ENCODE results near the gene HBS1L. TPM values are rescaled to one million over a fixed set of nuclear protein-coding genes. Genes with fewer than 3 reads are reported as not detected.

The HBS1L gene
- total and polyA plus RNA-seq, 9 donors = 38.0 to 62.7 (median 43.4) TPM

GRCh38 chr6:135092724-135093123 lies 38.1 kb upstream of the HBS1L start:
- no peak overlapping the region for H3K27ac ChIP-seq (ENCODE audit: low read length)
- H3K27me3 ChIP-seq (ENCODE audit: control insufficient read depth, insufficient read depth, low read length) = no peaks in the 10 kb centered on the region
- no peak for DNase-seq
- WGBS (ENCODE audit: insufficient coverage) = 90% methylated on average over 2 of the region's 3 CpGs
- no peaks in the 10 kb centered on the region for H3K9me3 ChIP-seq (replicated peaks; ENCODE audit: control insufficient read depth, low read depth, low read length)
- no peaks in the 10 kb centered on the region for H3K4me1 ChIP-seq (ENCODE audit: control insufficient read depth, insufficient read depth, low read length)
- no peak overlapping the region for H3K4me3 ChIP-seq (ENCODE audit: low read length)
- H3K36me3 ChIP-seq (ENCODE audit: control insufficient read depth, insufficient read depth, low read length) = no peaks in the 10 kb centered on the region

GRCh38 chr6:135090819-135091218 lies 36.2 kb upstream of the HBS1L start:
- H3K4me3 ChIP-seq (ENCODE audit: low read length) = no peak overlapping the region
- H3K9me3 ChIP-seq (replicated peaks; ENCODE audit: control insufficient read depth, low read depth, low read length) = no peaks in the 10 kb centered on the region

GRCh38 chr6:135089901-135090300 lies 35.3 kb upstream of the HBS1L start:
- Histone ChIP-seq H3K27ac (ENCODE audit: low read length) (no peak overlapping the region), H3K36me3 (ENCODE audit: control insufficient read depth, insufficient read depth, low read length) (no peaks in the 10 kb centered on the region), H3K9me3 (replicated peaks; ENCODE audit: control insufficient read depth, low read depth, low read length) (no peaks in the 10 kb centered on the region), H3K4me3 (ENCODE audit: low read length) (no peak overlapping the region), H3K4me1 (ENCODE audit: control insufficient read depth, insufficient read depth, low read length) (no peaks in the 10 kb centered on the region), H3K27me3 (ENCODE audit: control insufficient read depth, insufficient read depth, low read length) (no peaks in the 10 kb centered on the region)
- no peak for DNase-seq
- WGBS (ENCODE audit: insufficient coverage) = no CpG with 5 or more reads among the region's 4 CpGs

More at GRCh38 chr6:135090819-135091218, 36.2 kb upstream of the HBS1L start:
- H3K27ac ChIP-seq (ENCODE audit: low read length) = no peak overlapping the region
- WGBS (ENCODE audit: insufficient coverage) = 84% methylated on average over 2 of the region's 2 CpGs
- H3K4me1 ChIP-seq (ENCODE audit: control insufficient read depth, insufficient read depth, low read length) = no peaks in the 10 kb centered on the region
- H3K27me3 ChIP-seq (ENCODE audit: control insufficient read depth, insufficient read depth, low read length) = no peaks in the 10 kb centered on the region
- no peaks in the 10 kb centered on the region for H3K36me3 ChIP-seq (ENCODE audit: control insufficient read depth, insufficient read depth, low read length)
- no peak for DNase-seq

- H3K9me3 ChIP-seq (replicated peaks; ENCODE audit: control insufficient read depth, low read depth, low read length) = no peaks in the 10 kb centered on the region
- no peak for DNase-seq
- H3K27ac ChIP-seq (ENCODE audit: low read length) = no peak overlapping the region
- no peaks in the 10 kb centered on the region for H3K27me3 ChIP-seq (ENCODE audit: control insufficient read depth, insufficient read depth, low read length)
- H3K36me3 ChIP-seq (ENCODE audit: control insufficient read depth, insufficient read depth, low read length) = no peaks in the 10 kb centered on the region
- H3K4me3 ChIP-seq (ENCODE audit: low read length) = no peak overlapping the region
- H3K4me1 ChIP-seq (ENCODE audit: control insufficient read depth, insufficient read depth, low read length) = no peaks in the 10 kb centered on the region
- no CpG with 5 or more reads among the region's 3 CpGs for WGBS (ENCODE audit: insufficient coverage)
Measured at GRCh38 chr6:135088818-135089809, 34.5 kb upstream of the HBS1L start.

GRCh38 chr6:135088281-135088680 lies 33.7 kb upstream of the HBS1L start:
- no peaks in the 10 kb centered on the region for H3K9me3 ChIP-seq (replicated peaks; ENCODE audit: control insufficient read depth, low read depth, low read length)
- no peak for DNase-seq
- H3K4me3 ChIP-seq (ENCODE audit: low read length) = no peak overlapping the region
- 86% methylated on average over 1 of the region's 1 CpG for WGBS (ENCODE audit: insufficient coverage)
- H3K27ac ChIP-seq (ENCODE audit: low read length) = no peak overlapping the region
- no peaks in the 10 kb centered on the region for H3K4me1 ChIP-seq (ENCODE audit: control insufficient read depth, insufficient read depth, low read length)
- H3K27me3 ChIP-seq (ENCODE audit: control insufficient read depth, insufficient read depth, low read length) = no peaks in the 10 kb centered on the region
- H3K36me3 ChIP-seq (ENCODE audit: control insufficient read depth, insufficient read depth, low read length) = no peaks in the 10 kb centered on the region

GRCh38 chr6:135087803-135088202 lies 33.2 kb upstream of the HBS1L start:
- Histone ChIP-seq H3K36me3 (ENCODE audit: control insufficient read depth, insufficient read depth, low read length) (no peaks in the 10 kb centered on the region), H3K4me1 (ENCODE audit: control insufficient read depth, insufficient read depth, low read length) (no peaks in the 10 kb centered on the region), H3K9me3 (replicated peaks; ENCODE audit: control insufficient read depth, low read depth, low read length) (no peaks in the 10 kb centered on the region), H3K27ac (ENCODE audit: low read length) (no peak overlapping the region), H3K27me3 (ENCODE audit: control insufficient read depth, insufficient read depth, low read length) (no peaks in the 10 kb centered on the region), H3K4me3 (ENCODE audit: low read length) (no peak overlapping the region)
- DNase-seq = no peak
- no CpG with 5 or more reads among the region's 5 CpGs for WGBS (ENCODE audit: insufficient coverage)

GRCh38 chr6:135087403-135087802 lies 32.8 kb upstream of the HBS1L start:
- no peaks in the 10 kb centered on the region for H3K36me3 ChIP-seq (ENCODE audit: control insufficient read depth, insufficient read depth, low read length)
- no CpG with 5 or more reads among the region's 3 CpGs for WGBS (ENCODE audit: insufficient coverage)
- no peak for DNase-seq

GRCh38 chr6:135086414-135086764 lies 31.8 kb upstream of the HBS1L start:
- Histone ChIP-seq H3K9me3 (replicated peaks; ENCODE audit: control insufficient read depth, low read depth, low read length) (no peaks in the 10 kb centered on the region), H3K36me3 (ENCODE audit: control insufficient read depth, insufficient read depth, low read length) (no peaks in the 10 kb centered on the region), H3K27me3 (ENCODE audit: control insufficient read depth, insufficient read depth, low read length) (no peaks in the 10 kb centered on the region), H3K4me3 (ENCODE audit: low read length) (no peak overlapping the region), H3K27ac (ENCODE audit: low read length) (no peak overlapping the region), H3K4me1 (ENCODE audit: control insufficient read depth, insufficient read depth, low read length) (no peaks in the 10 kb centered on the region)
- no peak for DNase-seq
- no CpG with 5 or more reads among the region's 5 CpGs for WGBS (ENCODE audit: insufficient coverage)

More at GRCh38 chr6:135087403-135087802, 32.8 kb upstream of the HBS1L start:
- no peaks in the 10 kb centered on the region for H3K27me3 ChIP-seq (ENCODE audit: control insufficient read depth, insufficient read depth, low read length)
- no peak overlapping the region for H3K4me3 ChIP-seq (ENCODE audit: low read length)
- H3K27ac ChIP-seq (ENCODE audit: low read length) = no peak overlapping the region
- no peaks in the 10 kb centered on the region for H3K4me1 ChIP-seq (ENCODE audit: control insufficient read depth, insufficient read depth, low read length)
- no peaks in the 10 kb centered on the region for H3K9me3 ChIP-seq (replicated peaks; ENCODE audit: control insufficient read depth, low read depth, low read length)

GRCh38 chr6:135085700-135086413 lies 31.2 kb upstream of the HBS1L start:
- no CpG with 5 or more reads among the region's 1 CpG for WGBS (ENCODE audit: insufficient coverage)
- no peaks in the 10 kb centered on the region for H3K36me3 ChIP-seq (ENCODE audit: control insufficient read depth, insufficient read depth, low read length)
- DNase-seq = no peak
- no peaks in the 10 kb centered on the region for H3K9me3 ChIP-seq (replicated peaks; ENCODE audit: control insufficient read depth, low read depth, low read length)
- no peaks in the 10 kb centered on the region for H3K27me3 ChIP-seq (ENCODE audit: control insufficient read depth, insufficient read depth, low read length)
- H3K4me1 ChIP-seq (ENCODE audit: control insufficient read depth, insufficient read depth, low read length) = no peaks in the 10 kb centered on the region
- H3K4me3 ChIP-seq (ENCODE audit: low read length) = no peak overlapping the region
- no peak overlapping the region for H3K27ac ChIP-seq (ENCODE audit: low read length)

- DNase-seq = no peak
- Histone ChIP-seq H3K9me3 (replicated peaks; ENCODE audit: control insufficient read depth, low read depth, low read length) (no peaks in the 10 kb centered on the region), H3K4me1 (ENCODE audit: control insufficient read depth, insufficient read depth, low read length) (no peaks in the 10 kb centered on the region), H3K4me3 (ENCODE audit: low read length) (no peak overlapping the region), H3K27me3 (ENCODE audit: control insufficient read depth, insufficient read depth, low read length) (no peaks in the 10 kb centered on the region), H3K27ac (ENCODE audit: low read length) (no peak overlapping the region), H3K36me3 (ENCODE audit: control insufficient read depth, insufficient read depth, low read length) (no peaks in the 10 kb centered on the region)
- WGBS (ENCODE audit: insufficient coverage) = no CpG with 5 or more reads among the region's 1 CpG
Measured at GRCh38 chr6:135084916-135085269, 30.3 kb upstream of the HBS1L start.

Measured in muscle of leg (tissue), 11 donors.